ENCODE measurements around the gene MAGI3.
"Not testable (repeated sequence)": the region's sequence is repeated elsewhere in the genome, so short reads cannot be mapped to it uniquely, and the experiment has no call there.

Gene MAGI3

GRCh38 chr1:113581323-113581722 lies 191.0 kb downstream of the MAGI3 start:
- no peak for DNase-seq (ENCODE audit: low spot score)

GRCh38 chr1:113582084-113582483 lies 191.8 kb downstream of the MAGI3 start:
- no peak for DNase-seq (ENCODE audit: low spot score)

GRCh38 chr1:113587475-113587874 lies 197.2 kb downstream of the MAGI3 start:
- DNase-seq (ENCODE audit: low spot score) = no peak

- no peak for DNase-seq (ENCODE audit: low spot score)
Observed at GRCh38 chr1:113592230-113592629, 201.9 kb downstream of the MAGI3 start.

GRCh38 chr1:113593550-113594297 lies 203.4 kb downstream of the MAGI3 start:
- DNase-seq (ENCODE audit: low spot score) = no peak

GRCh38 chr1:113604466-113604865 lies 214.2 kb downstream of the MAGI3 start:
- not testable (repeated sequence) for DNase-seq (ENCODE audit: low spot score)

GRCh38 chr1:113605146-113605545 lies 214.8 kb downstream of the MAGI3 start:
- no peak for DNase-seq (ENCODE audit: low spot score)

- no peak for DNase-seq (ENCODE audit: low spot score)
Observed at GRCh38 chr1:113608399-113608798, 218.1 kb downstream of the MAGI3 start.

- no peak for DNase-seq (ENCODE audit: low spot score)
Observed at GRCh38 chr1:113610372-113610771, 220.1 kb downstream of the MAGI3 start.

GRCh38 chr1:113615425-113615824 lies 225.1 kb downstream of the MAGI3 start:
- DNase-seq (ENCODE audit: low spot score) = peak; percentile 28

- DNase-seq (ENCODE audit: low spot score) = no peak
Observed at GRCh38 chr1:113616156-113616555, 225.8 kb downstream of the MAGI3 start.

- no peak for DNase-seq (ENCODE audit: low spot score)
Observed at GRCh38 chr1:113617438-113618141, 227.3 kb downstream of the MAGI3 start.

GRCh38 chr1:113628997-113629396 lies 238.7 kb downstream of the MAGI3 start:
- no peak for DNase-seq (ENCODE audit: low spot score)

GRCh38 chr1:113630340-113631327 lies 240.3 kb downstream of the MAGI3 start:
- DNase-seq (ENCODE audit: low spot score) = no peak

GRCh38 chr1:113641396-113641795 lies 251.1 kb downstream of the MAGI3 start:
- DNase-seq (ENCODE audit: low spot score) = no peak

GRCh38 chr1:113647164-113647563 lies 256.8 kb downstream of the MAGI3 start:
- DNase-seq (ENCODE audit: low spot score) = no peak

GRCh38 chr1:113648478-113648877 lies 258.2 kb downstream of the MAGI3 start:
- no peak for DNase-seq (ENCODE audit: low spot score)

GRCh38 chr1:113652771-113653170 lies 262.5 kb downstream of the MAGI3 start:
- no peak for DNase-seq (ENCODE audit: low spot score)

GRCh38 chr1:113653741-113654140 lies 263.4 kb downstream of the MAGI3 start:
- no peak for DNase-seq (ENCODE audit: low spot score)

GRCh38 chr1:113654883-113655282 lies 264.6 kb downstream of the MAGI3 start:
- DNase-seq (ENCODE audit: low spot score) = no peak

GRCh38 chr1:113657126-113657525 lies 266.8 kb downstream of the MAGI3 start:
- DNase-seq (ENCODE audit: low spot score) = no peak

- DNase-seq (ENCODE audit: low spot score) = no peak
Observed at GRCh38 chr1:113657556-113658063, 267.3 kb downstream of the MAGI3 start.

All from RKO (cell line).